Stimulated activated CD4-positive, alpha-beta T cell treated with anti-CD3 and anti-CD28 coated beads, Interleukin-4, amount 100 ng/mL, for 48 hours (primary cell): Measurements from ENCODE around the gene RAB5B.
A peak's percentile ranks its signal among the peaks of the same experiment; 100 is the strongest.
"Not testable (repeated sequence)": the region's sequence is repeated elsewhere in the genome, so short reads cannot be mapped to it uniquely, and the experiment has no call there.

Experiments used
- DNase-seq, 2 donors: peaks; one replicate each; pipeline ENCODE4 v3.0.0-alpha.2; 2020; ENCODE audit warnings: low read depth in 2 of 2

The RAB5B gene

GRCh38 chr12:55982319-55982936 lies 8.6 kb downstream of the RAB5B start:
- no peak for DNase-seq

- no peak for DNase-seq
Observed at GRCh38 chr12:55983232-55983842, 9.5 kb downstream of the RAB5B start.

- no peak for DNase-seq
Observed at GRCh38 chr12:55984861-55985260, 11.0 kb downstream of the RAB5B start.

GRCh38 chr12:55985341-55985740 lies 11.5 kb downstream of the RAB5B start:
- no peak for DNase-seq

GRCh38 chr12:55985976-55986375 lies 12.1 kb downstream of the RAB5B start:
- DNase-seq = not testable (repeated sequence)

- no peak for DNase-seq
Observed at GRCh38 chr12:55991110-55991509, 17.2 kb downstream of the RAB5B start.

GRCh38 chr12:55993230-55993853 lies 19.5 kb downstream of the RAB5B start:
- DNase-seq = no peak

GRCh38 chr12:55995366-55995765 lies 21.5 kb downstream of the RAB5B start:
- DNase-seq = no peak

- peak; percentile 32 to 34 for DNase-seq
Observed at GRCh38 chr12:55996201-55996714, 22.4 kb downstream of the RAB5B start.

GRCh38 chr12:55996715-55997534 lies 23.0 kb downstream of the RAB5B start, which contains the start of gene SUOX:
Gene SUOX, plus strand, starts transcription at chr12:55997276. Its CDS starts 4,946 bp downstream, at chr12:56002222.
- DNase-seq = peak in 1 of 2 donors; percentile 28

- DNase-seq = no peak
Observed at GRCh38 chr12:55997535-55997859, 23.6 kb downstream of the RAB5B start.

- DNase-seq = not testable (repeated sequence)
Observed at GRCh38 chr12:55999522-55999921, 25.6 kb downstream of the RAB5B start.

- not testable (repeated sequence) for DNase-seq
Observed at GRCh38 chr12:55999999-56000540, 26.2 kb downstream of the RAB5B start.

- no peak for DNase-seq
Observed at GRCh38 chr12:56001487-56002100, 27.7 kb downstream of the RAB5B start.

- DNase-seq = not testable (repeated sequence)
Observed at GRCh38 chr12:56003376-56003775, 29.5 kb downstream of the RAB5B start.

GRCh38 chr12:56004211-56004610 lies 30.3 kb downstream of the RAB5B start:
- no peak for DNase-seq

- peak; percentile 63 to 67 for DNase-seq
Observed at GRCh38 chr12:56007564-56008559, 34.0 kb downstream of the RAB5B start.

- no peak for DNase-seq
Observed at GRCh38 chr12:56010111-56010570, 36.3 kb downstream of the RAB5B start.

- no peak for DNase-seq
Observed at GRCh38 chr12:56011509-56012090, 37.7 kb downstream of the RAB5B start.

GRCh38 chr12:56013482-56013881 lies 39.6 kb downstream of the RAB5B start:
- no peak for DNase-seq
